ENCODE data around the gene MOSMO. TPM values are rescaled to one million over a fixed set of nuclear protein-coding genes. Genes with fewer than 3 reads are reported as not detected.
"Not testable (repeated sequence)": the region's sequence is repeated elsewhere in the genome, so short reads cannot be mapped to it uniquely, and the experiment has no call there.

MOSMO gene
- total RNA-seq, 4 donors from 2014 or later, result 14.9 to 26.9 (median 24.1) TPM

- no peak for ATAC-seq
- Histone ChIP-seq H3K36me3 (no peaks in the 10 kb centered on the region), H3K4me1 (no peaks in the 10 kb centered on the region), H3K4me3 (no peak overlapping the region), H3K27me3 (peaks cover 15% of the 10 kb centered on the region), H3K9me3 (no peaks in the 10 kb centered on the region), H3K27ac (no peak overlapping the region)
- TF ChIP-seq POLR2AphosphoS5 (IDR thresholded peaks at IDR 0.05) (no peak), CTCF (IDR thresholded peaks at IDR 0.05) (peak in 3 of 4 experiments; percentile 40 to 56 (median 41))
- WGBS, 2 donors (ENCODE audit: low coverage in 1 of 2), result 49 to 59% methylated on average over 7 to 8 of the region's 8 CpGs
Measured at GRCh38 chr16:22098405-22099255, 90.7 kb downstream of the MOSMO start.

- H3K27ac ChIP-seq, result no peak overlapping the region
- H3K4me3 ChIP-seq, result no peak overlapping the region
- H3K36me3 ChIP-seq, result no peaks in the 10 kb centered on the region
- H3K9me3 ChIP-seq, result no peaks in the 10 kb centered on the region
- 76 to 89% methylated on average over 2 to 6 of the region's 9 CpGs for WGBS, 2 donors (ENCODE audit: low coverage in 1 of 2)
- peaks cover 15% of the 10 kb centered on the region for H3K27me3 ChIP-seq
- no peak for ATAC-seq
- TF ChIP-seq CTCF (IDR thresholded peaks at IDR 0.05) (no peak), POLR2AphosphoS5 (IDR thresholded peaks at IDR 0.05) (no peak), EP300 (IDR thresholded peaks at IDR 0.05) (no peak), POLR2A (IDR thresholded peaks at IDR 0.05) (no peak)
- H3K4me1 ChIP-seq, result no peaks in the 10 kb centered on the region
Measured at GRCh38 chr16:22099256-22099975, 91.5 kb downstream of the MOSMO start.

- Histone ChIP-seq H3K36me3 (no peaks in the 10 kb centered on the region), H3K9me3 (no peaks in the 10 kb centered on the region), H3K4me1 (no peaks in the 10 kb centered on the region), H3K27me3 (no peaks in the 10 kb centered on the region), H3K4me3 (no peak overlapping the region), H3K27ac (no peak overlapping the region)
- ATAC-seq, result no peak
- TF ChIP-seq EP300 (IDR thresholded peaks at IDR 0.05) (no peak), CTCF (IDR thresholded peaks at IDR 0.05) (no peak), POLR2A (IDR thresholded peaks at IDR 0.05) (no peak), POLR2AphosphoS5 (IDR thresholded peaks at IDR 0.05) (no peak)
- WGBS, 2 donors (ENCODE audit: low coverage in 1 of 2), result 93 to 100% methylated on average over 1 of the region's 1 CpG
Measured at GRCh38 chr16:22103441-22103840, 95.5 kb downstream of the MOSMO start.

- Histone ChIP-seq H3K27ac (no peak overlapping the region), H3K9me3 (no peaks in the 10 kb centered on the region), H3K4me3 (no peak overlapping the region), H3K27me3 (no peaks in the 10 kb centered on the region), H3K4me1 (no peaks in the 10 kb centered on the region), H3K36me3 (no peaks in the 10 kb centered on the region)
- 42% methylated on average over 3 of the region's 4 CpGs; no CpG with 5 or more reads in 1 of the 2 donors for WGBS, 2 donors (ENCODE audit: low coverage in 1 of 2)
- ATAC-seq, result no peak
- TF ChIP-seq EP300 (IDR thresholded peaks at IDR 0.05) (no peak), CTCF (IDR thresholded peaks at IDR 0.05) (no peak), POLR2A (IDR thresholded peaks at IDR 0.05) (no peak), POLR2AphosphoS5 (IDR thresholded peaks at IDR 0.05) (no peak)
Measured at GRCh38 chr16:22109258-22109898, 101.5 kb downstream of the MOSMO start.

GRCh38 chr16:22111629-22112028 lies 103.7 kb downstream of the MOSMO start:
- not testable (repeated sequence) for H3K36me3 ChIP-seq, ATAC-seq, H3K4me3 ChIP-seq, H3K27me3 ChIP-seq, H3K9me3 ChIP-seq, H3K27ac ChIP-seq, H3K4me1 ChIP-seq
- WGBS, 2 donors (ENCODE audit: low coverage in 1 of 2), result 67 to 78% methylated on average over 4 to 5 of the region's 5 CpGs
